ENCODE results near the gene RIPOR1. TPM values are rescaled to one million over a fixed set of nuclear protein-coding genes. Genes with fewer than 3 reads are reported as not detected.
A peak's percentile ranks its signal among the peaks of the same experiment; 100 is the strongest.

The RIPOR1 gene
- total RNA-seq, 1 donor from 2014 or later, result 112 TPM

- intact Hi-C loops (cut with DNase I), result no loop called here
- peak; percentile 98 for DNase-seq
- TF ChIP-seq CTCF (IDR thresholded peaks at IDR 0.05), result no peak
- no peaks in the 10 kb centered on the region for H3K9me3 ChIP-seq
- H3K4me3 ChIP-seq, result peak overlapping the region; percentile 86
- H3K36me3 ChIP-seq, result no peaks in the 10 kb centered on the region
- no peaks in the 10 kb centered on the region for H3K27me3 ChIP-seq (ENCODE audit: low read depth)
- H3K4me1 ChIP-seq, result peaks cover 37% of the 10 kb centered on the region
- peak; percentile 92 to 96 for ATAC-seq
- H3K27ac ChIP-seq, result peak overlapping the region; percentile 98
Measured at GRCh38 chr16:67561824-67562525, 33.3 kb downstream of the RIPOR1 start.

- intact Hi-C loops (cut with DNase I), result no loop called here
- H3K27me3 ChIP-seq (ENCODE audit: low read depth), result no peaks in the 10 kb centered on the region
- ATAC-seq, result peak; percentile 75 to 76
Measured at GRCh38 chr16:67562526-67562917, 33.9 kb downstream of the RIPOR1 start, which contains the start of gene CTCF. TSS of gene CTCF (plus strand) at chr16:67562526. CDS start at chr16:67610833, 48,307 bp downstream.

GRCh38 chr16:67562918-67563707, 34.5 kb downstream of the RIPOR1 start:
- ATAC-seq (peak; percentile 26 to 38), DNase-seq (peak; percentile 78)
- Histone ChIP-seq H3K27me3 (ENCODE audit: low read depth) (no peaks in the 10 kb centered on the region), H3K4me3 (peak overlapping the region; percentile 86), H3K9me3 (no peaks in the 10 kb centered on the region), H3K27ac (peak overlapping the region; percentile 98), H3K4me1 (peaks cover 37% of the 10 kb centered on the region), H3K36me3 (no peaks in the 10 kb centered on the region)
- peak; percentile 7 for TF ChIP-seq CTCF (IDR thresholded peaks at IDR 0.05)
- intact Hi-C loops (cut with DNase I), result no loop called here

More at GRCh38 chr16:67562526-67562917, 33.9 kb downstream of the RIPOR1 start, which contains the start of gene CTCF:
- H3K4me1 ChIP-seq, result peaks cover 37% of the 10 kb centered on the region
- peak; percentile 41 for TF ChIP-seq CTCF (IDR thresholded peaks at IDR 0.05)
- H3K36me3 ChIP-seq, result no peaks in the 10 kb centered on the region
- no peaks in the 10 kb centered on the region for H3K9me3 ChIP-seq
- DNase-seq, result peak; percentile 90
- H3K4me3 ChIP-seq, result peak within 1 kb of the TSS; percentile 86
- peak within 1 kb of the TSS; percentile 98 for H3K27ac ChIP-seq

- Histone ChIP-seq H3K27me3 (ENCODE audit: low read depth) (no peaks in the 10 kb centered on the region), H3K4me1 (peaks cover 44% of the 10 kb centered on the region), H3K27ac (peak overlapping the region; percentile 98), H3K9me3 (no peaks in the 10 kb centered on the region), H3K36me3 (no peaks in the 10 kb centered on the region), H3K4me3 (peak overlapping the region; percentile 86)
- peak; percentile 11 to 44 for ATAC-seq
- intact Hi-C loops (cut with DNase I), result no loop called here
- TF ChIP-seq CTCF (IDR thresholded peaks at IDR 0.05), result no peak
- DNase-seq, result peak; percentile 68
Measured at GRCh38 chr16:67563708-67564468, 35.3 kb downstream of the RIPOR1 start.

GRCh38 chr16:67565470-67566100, 37.0 kb downstream of the RIPOR1 start:
- TF ChIP-seq CTCF (IDR thresholded peaks at IDR 0.05), result no peak
- no peaks in the 10 kb centered on the region for H3K9me3 ChIP-seq
- no peaks in the 10 kb centered on the region for H3K27me3 ChIP-seq (ENCODE audit: low read depth)
- H3K27ac ChIP-seq, result no peak overlapping the region
- peaks cover 44% of the 10 kb centered on the region for H3K4me1 ChIP-seq
- intact Hi-C loops (cut with DNase I), result no loop called here
- peak; percentile 12 for DNase-seq
- no peaks in the 10 kb centered on the region for H3K36me3 ChIP-seq
- ATAC-seq, result no peak
- no peak overlapping the region for H3K4me3 ChIP-seq

All from lower lobe of right lung (tissue), 2 donors.